ENCODE measurements around the gene ZFP82. TPM values are rescaled to one million over a fixed set of nuclear protein-coding genes. Genes with fewer than 3 reads are reported as not detected.

The ZFP82 gene
- total and polyA plus RNA-seq, 2 experiments from 2014 or later = 4.3 to 7.4 TPM

DNA sequence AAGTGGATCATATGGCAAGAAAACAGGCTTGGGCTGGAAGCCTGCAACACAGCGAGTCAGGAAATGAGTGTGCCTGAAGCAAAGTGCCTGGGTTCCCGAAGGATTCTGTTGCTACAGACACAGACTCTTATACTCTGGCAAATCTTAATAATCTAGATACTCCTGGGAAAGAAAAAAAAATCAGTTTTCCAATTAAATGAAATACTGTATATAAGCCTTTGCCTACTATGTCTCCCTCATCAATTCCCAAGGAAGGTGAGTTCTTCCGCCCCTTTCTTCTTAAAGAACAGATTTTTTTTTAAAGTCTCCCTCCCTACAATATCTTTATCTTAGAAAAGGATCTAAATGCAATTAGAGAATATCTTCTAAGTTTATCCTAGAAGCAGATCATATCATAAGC, 10.3 kb downstream of the ZFP82 start:
- H3K36me3 ChIP-seq (replicated peaks; ENCODE audit: insufficient read depth, low read depth) = peaks cover 13% of the 10 kb centered on the region
- no peaks in the 10 kb centered on the region for H4K20me1 ChIP-seq (ENCODE audit: insufficient read depth, poor library complexity, severe bottlenecking)

DNA sequence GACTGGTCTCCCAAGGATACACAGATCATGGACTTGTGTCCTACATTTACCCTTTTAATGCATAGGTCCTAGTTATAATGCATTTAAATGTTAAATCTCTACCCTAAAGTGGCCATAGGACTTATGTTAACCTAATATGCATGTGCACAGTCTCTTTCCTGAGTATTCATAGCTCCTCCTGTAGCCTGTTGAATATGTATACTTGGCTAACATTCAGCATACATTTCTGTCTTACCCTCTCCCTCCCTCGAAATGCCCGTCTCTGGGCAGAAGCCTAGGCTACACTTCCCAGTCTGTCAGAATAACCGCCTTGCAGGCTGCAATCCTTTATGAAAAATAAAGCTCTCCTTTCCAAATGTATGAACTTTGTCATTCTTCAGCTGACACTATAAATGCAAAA, 13.9 kb downstream of the ZFP82 start:
- WGBS (ENCODE audit: low lambda C conversion rate, missing lambda C conversion rate) = 100% methylated on average over 3 of the region's 3 CpGs
- no peak for DNase-seq (ENCODE audit: low spot score)
- H3K4me2 ChIP-seq = no peak overlapping the region
- peaks cover 3% of the 10 kb centered on the region for H3K79me2 ChIP-seq
- TF ChIP-seq EZH2phosphoT487 (IDR thresholded peaks at IDR 0.05; ENCODE audit: low read depth, severe bottlenecking, unreplicated experiment) (no peak), EZH2 (IDR thresholded peaks at IDR 0.05; ENCODE audit: borderline replicate concordance) (no peak)
- TF ChIP-seq, protein P1, sequence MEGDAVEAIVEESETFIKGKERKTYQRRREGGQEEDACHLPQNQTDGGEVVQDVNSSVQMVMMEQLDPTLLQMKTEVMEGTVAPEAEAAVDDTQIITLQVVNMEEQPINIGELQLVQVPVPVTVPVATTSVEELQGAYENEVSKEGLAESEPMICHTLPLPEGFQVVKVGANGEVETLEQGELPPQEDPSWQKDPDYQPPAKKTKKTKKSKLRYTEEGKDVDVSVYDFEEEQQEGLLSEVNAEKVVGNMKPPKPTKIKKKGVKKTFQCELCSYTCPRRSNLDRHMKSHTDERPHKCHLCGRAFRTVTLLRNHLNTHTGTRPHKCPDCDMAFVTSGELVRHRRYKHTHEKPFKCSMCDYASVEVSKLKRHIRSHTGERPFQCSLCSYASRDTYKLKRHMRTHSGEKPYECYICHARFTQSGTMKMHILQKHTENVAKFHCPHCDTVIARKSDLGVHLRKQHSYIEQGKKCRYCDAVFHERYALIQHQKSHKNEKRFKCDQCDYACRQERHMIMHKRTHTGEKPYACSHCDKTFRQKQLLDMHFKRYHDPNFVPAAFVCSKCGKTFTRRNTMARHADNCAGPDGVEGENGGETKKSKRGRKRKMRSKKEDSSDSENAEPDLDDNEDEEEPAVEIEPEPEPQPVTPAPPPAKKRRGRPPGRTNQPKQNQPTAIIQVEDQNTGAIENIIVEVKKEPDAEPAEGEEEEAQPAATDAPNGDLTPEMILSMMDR (IDR thresholded peaks at IDR 0.05; ENCODE audit: poor library complexity) = no peak
- H4K20me1 ChIP-seq (ENCODE audit: insufficient read depth, poor library complexity, severe bottlenecking) = no peaks in the 10 kb centered on the region
- H3K27me3 ChIP-seq = no peaks in the 10 kb centered on the region
- peaks cover 13% of the 10 kb centered on the region for H3K36me3 ChIP-seq (replicated peaks; ENCODE audit: insufficient read depth, low read depth)
- H3K9me2 ChIP-seq (replicated peaks; ENCODE audit: insufficient read depth) = no peaks in the 10 kb centered on the region
- H3K4me3 ChIP-seq = no peak overlapping the region
- H2AFZ ChIP-seq = no peak overlapping the region
- no peaks in the 10 kb centered on the region for H3K4me1 ChIP-seq (ENCODE audit: insufficient read depth)
- H3K9me3 ChIP-seq (ENCODE audit: low read depth) = peaks cover 38% of the 10 kb centered on the region
- no peak overlapping the region for H3K27ac ChIP-seq

More for the DNA sequence above, 10.3 kb downstream of the ZFP82 start:
- Histone ChIP-seq H3K4me2 (no peak overlapping the region), H2AFZ (no peak overlapping the region), H3K79me2 (peaks cover 19% of the 10 kb centered on the region), H3K27ac (no peak overlapping the region), H3K4me1 (ENCODE audit: insufficient read depth) (no peaks in the 10 kb centered on the region), H3K27me3 (no peaks in the 10 kb centered on the region), H3K9me3 (ENCODE audit: low read depth) (peaks cover 28% of the 10 kb centered on the region), H3K9me2 (replicated peaks; ENCODE audit: insufficient read depth) (no peaks in the 10 kb centered on the region), H3K4me3 (no peak overlapping the region)
- TF ChIP-seq EZH2phosphoT487 (IDR thresholded peaks at IDR 0.05; ENCODE audit: low read depth, severe bottlenecking, unreplicated experiment) (no peak), EZH2 (IDR thresholded peaks at IDR 0.05; ENCODE audit: borderline replicate concordance) (no peak)
- TF ChIP-seq, protein P1 (IDR thresholded peaks at IDR 0.05; ENCODE audit: poor library complexity) = no peak
- no peak for DNase-seq (ENCODE audit: low spot score)
- 99% methylated on average over 3 of the region's 3 CpGs for WGBS (ENCODE audit: low lambda C conversion rate, missing lambda C conversion rate)

DNA sequence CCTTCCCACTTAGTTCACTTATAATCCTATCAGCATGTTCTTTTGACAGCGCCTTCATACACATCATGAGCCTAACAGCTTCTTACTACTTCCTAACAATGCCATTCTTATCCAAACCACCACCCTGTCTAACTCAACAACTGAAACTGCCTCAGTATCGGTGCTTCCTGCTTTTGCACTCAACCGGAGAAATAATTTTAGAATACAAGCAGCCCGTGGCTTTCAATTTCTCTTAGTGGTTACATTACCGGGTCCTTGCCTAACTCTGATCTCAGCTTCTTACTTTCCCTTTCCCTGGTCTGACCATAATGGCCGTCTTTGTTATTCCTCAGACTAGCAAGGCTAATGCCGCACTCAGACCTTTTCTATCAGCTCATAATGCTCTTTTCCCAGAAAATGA, 17.0 kb downstream of the ZFP82 start:
- Histone ChIP-seq H3K9me3 (ENCODE audit: low read depth) (peaks cover 42% of the 10 kb centered on the region), H3K4me3 (no peak overlapping the region), H2AFZ (no peak overlapping the region), H3K4me2 (no peak overlapping the region), H3K27ac (no peak overlapping the region), H4K20me1 (ENCODE audit: insufficient read depth, poor library complexity, severe bottlenecking) (no peaks in the 10 kb centered on the region), H3K9me2 (replicated peaks; ENCODE audit: insufficient read depth) (no peaks in the 10 kb centered on the region), H3K36me3 (replicated peaks; ENCODE audit: insufficient read depth, low read depth) (peaks cover 3% of the 10 kb centered on the region), H3K4me1 (ENCODE audit: insufficient read depth) (no peaks in the 10 kb centered on the region), H3K27me3 (no peaks in the 10 kb centered on the region), H3K79me2 (no peaks in the 10 kb centered on the region)
- no peak for DNase-seq (ENCODE audit: low spot score)
- 94% methylated on average over 7 of the region's 7 CpGs for WGBS (ENCODE audit: low lambda C conversion rate, missing lambda C conversion rate)
- TF ChIP-seq EZH2phosphoT487 (IDR thresholded peaks at IDR 0.05; ENCODE audit: low read depth, severe bottlenecking, unreplicated experiment) = no peak
- no peak for TF ChIP-seq EZH2 (IDR thresholded peaks at IDR 0.05; ENCODE audit: borderline replicate concordance)
- TF ChIP-seq, protein P1 (IDR thresholded peaks at IDR 0.05; ENCODE audit: poor library complexity) = no peak

DNA sequence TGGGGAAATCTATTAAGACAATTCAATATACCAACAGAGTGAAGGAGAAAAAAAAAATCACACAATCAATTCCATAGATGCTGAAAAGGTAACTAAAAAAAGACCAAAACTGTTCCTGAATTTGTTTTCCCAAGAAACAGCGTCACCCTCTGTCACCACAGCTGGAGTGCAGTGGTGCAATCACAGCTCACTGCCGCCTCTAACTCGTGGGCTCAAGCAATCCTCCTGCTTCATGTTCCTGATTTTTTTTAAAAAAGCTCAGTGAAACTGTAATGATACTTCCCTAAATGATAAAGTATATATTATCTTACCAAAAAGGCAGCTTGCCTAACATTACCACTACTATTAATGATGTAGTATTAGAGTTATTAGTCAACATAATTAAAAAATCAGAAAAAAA, 19.9 kb downstream of the ZFP82 start:
- Histone ChIP-seq H3K4me1 (ENCODE audit: insufficient read depth) (no peaks in the 10 kb centered on the region), H3K79me2 (no peaks in the 10 kb centered on the region), H4K20me1 (ENCODE audit: insufficient read depth, poor library complexity, severe bottlenecking) (no peaks in the 10 kb centered on the region), H3K27ac (no peak overlapping the region), H3K4me3 (no peak overlapping the region), H3K27me3 (no peaks in the 10 kb centered on the region), H3K9me2 (replicated peaks; ENCODE audit: insufficient read depth) (no peaks in the 10 kb centered on the region), H2AFZ (no peak overlapping the region), H3K4me2 (no peak overlapping the region), H3K36me3 (replicated peaks; ENCODE audit: insufficient read depth, low read depth) (peaks cover 5% of the 10 kb centered on the region), H3K9me3 (ENCODE audit: low read depth) (peaks cover 38% of the 10 kb centered on the region)
- no peak for DNase-seq (ENCODE audit: low spot score)
- TF ChIP-seq EZH2phosphoT487 (IDR thresholded peaks at IDR 0.05; ENCODE audit: low read depth, severe bottlenecking, unreplicated experiment) (no peak), EZH2 (IDR thresholded peaks at IDR 0.05; ENCODE audit: borderline replicate concordance) (no peak)
- TF ChIP-seq, protein P1 (IDR thresholded peaks at IDR 0.05; ENCODE audit: poor library complexity) = no peak
- WGBS (ENCODE audit: low lambda C conversion rate, missing lambda C conversion rate) = 100% methylated on average over 3 of the region's 3 CpGs
